ENCODE measurements around the gene PIKFYVE. TPM values are rescaled to one million over a fixed set of nuclear protein-coding genes. Genes with fewer than 3 reads are reported as not detected.
"Not testable (repeated sequence)": the region's sequence is repeated elsewhere in the genome, so short reads cannot be mapped to it uniquely, and the experiment has no call there.

The PIKFYVE gene
- total RNA-seq, 1 donor from 2014 or later, result 20.2 TPM

- intact Hi-C loops (cut with DNase I), result no loop called here
Measured at GRCh38 chr2:208354964-208355381, 88.9 kb downstream of the PIKFYVE start.

GRCh38 chr2:208356420-208356819 is 90.4 kb downstream of the PIKFYVE start:
- intact Hi-C loops (cut with DNase I); DNase-seq (ENCODE audit: low spot score): not testable (repeated sequence)

More at GRCh38 chr2:208354964-208355381, 88.9 kb downstream of the PIKFYVE start:
- no peak for DNase-seq (ENCODE audit: low spot score)

DNA sequence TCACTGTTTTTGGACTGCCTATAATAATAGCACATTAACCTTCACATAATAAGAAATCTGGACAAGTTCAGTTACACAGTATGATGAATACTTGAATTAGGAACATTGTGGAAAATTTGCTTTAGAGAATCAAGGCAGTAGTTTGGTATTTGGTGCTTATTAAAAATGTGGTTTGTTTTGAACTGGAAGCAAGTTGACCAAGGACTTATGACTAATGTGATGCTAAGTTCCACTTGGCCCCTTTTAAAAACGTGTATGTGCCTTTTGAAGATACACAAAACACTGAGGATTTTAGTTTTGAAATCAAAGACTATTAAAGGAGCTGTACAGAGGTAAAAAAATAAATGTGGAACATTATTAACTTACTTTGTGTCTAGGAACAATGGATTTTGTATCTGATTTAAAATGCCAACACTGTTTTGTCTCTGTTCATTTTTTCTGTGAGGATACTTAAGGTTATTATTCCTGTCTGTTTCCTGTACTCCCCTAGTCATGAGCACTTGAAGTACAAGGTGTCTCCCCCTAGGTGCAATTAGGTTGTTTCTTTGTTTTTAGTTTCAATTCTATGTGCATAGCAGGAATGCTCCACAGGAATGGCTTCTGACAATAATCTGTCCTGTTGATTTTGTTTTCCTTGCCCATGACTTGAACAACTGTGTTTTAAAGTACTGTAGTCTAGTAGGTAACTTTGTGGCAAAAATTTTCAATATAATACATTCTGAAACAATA is 91.0 kb downstream of the PIKFYVE start:
- intact Hi-C loops (cut with DNase I), result no loop called here
- no peak for DNase-seq (ENCODE audit: low spot score)

DNA sequence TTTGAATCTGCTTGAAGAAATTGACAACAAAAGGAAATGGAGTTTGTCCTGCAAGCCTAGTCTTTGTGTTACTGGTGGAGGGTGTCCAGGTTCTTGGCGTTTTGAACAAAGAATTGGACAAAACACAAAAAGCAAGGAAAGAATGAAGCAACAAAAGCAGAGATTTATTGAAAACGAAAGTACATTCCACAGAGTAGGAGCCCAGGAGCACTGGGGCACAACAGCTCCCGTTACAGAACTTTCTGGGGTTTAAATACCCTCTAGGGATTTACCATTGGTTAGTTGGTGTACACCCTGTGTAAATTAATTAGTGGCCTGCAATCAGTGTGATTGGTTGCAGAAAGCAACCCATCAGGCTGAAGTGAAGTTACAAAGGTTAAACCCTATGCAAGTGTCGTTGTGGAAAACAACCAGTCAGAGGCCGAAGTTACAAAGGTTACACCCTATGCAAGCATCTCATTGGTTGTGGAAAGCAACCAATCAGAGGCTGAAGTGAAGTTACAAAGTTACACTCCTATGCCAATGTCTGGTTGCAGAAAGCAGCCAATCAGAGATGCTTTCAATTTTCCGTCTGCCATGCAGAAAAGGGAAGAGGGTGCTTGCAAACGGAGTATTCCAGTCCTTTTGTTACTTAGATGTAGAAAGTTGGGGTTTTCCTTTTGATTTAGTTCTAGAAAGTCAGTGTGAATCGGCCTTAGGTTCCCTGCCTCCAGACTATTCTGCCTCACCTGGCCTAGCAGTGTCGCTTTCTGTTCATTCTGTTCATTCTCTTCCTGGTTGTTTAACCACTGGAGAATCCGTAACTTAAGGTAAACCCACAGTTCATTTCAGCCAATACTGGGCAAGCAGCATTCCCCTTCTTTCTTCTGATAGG is 92.9 kb downstream of the PIKFYVE start:
- intact Hi-C loops (cut with DNase I), result no loop called here
- DNase-seq (ENCODE audit: low spot score), result no peak

GRCh38 chr2:208359632-208359986 is 93.6 kb downstream of the PIKFYVE start:
- no peak for DNase-seq (ENCODE audit: low spot score)
- intact Hi-C loops (cut with DNase I), result no loop called here

DNA sequence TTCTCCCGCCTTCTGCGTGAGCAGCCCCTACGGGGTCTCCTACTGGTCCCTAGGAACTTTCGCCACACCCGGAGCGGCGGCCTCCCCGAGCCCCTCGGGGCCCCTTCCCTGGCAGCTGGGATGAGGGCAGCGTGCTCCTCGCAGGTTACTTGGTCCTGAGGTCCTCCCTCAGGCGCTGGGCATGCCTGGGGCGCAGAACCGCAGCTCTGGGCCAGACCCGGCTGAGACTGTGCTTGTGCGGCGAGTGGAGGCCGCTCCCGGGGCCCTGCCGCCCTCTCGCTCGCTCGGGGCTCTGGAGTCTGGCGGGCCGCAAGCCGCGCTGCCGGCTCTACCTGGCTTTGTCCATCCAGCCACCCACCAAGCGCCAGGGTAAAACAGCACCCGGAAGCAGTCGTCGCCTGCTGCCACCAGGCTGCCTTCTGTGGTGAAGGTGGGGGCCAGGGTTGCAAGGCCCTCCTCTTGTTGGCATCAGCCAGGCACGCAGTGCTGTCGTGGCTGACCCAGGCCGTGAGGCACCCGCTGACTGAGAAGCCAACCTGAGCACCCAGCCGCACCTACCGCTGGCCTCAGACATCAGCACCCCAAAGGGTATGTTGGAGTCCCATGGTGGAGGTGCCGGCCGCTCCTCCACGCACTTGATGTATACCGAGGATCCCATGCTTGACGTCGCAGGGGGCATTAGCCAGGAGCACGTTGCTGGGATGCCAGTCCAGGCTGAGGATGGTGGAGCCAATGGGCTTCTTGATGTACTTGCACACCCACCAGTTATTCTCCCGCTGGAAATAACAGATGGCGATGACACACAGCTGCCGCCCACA is 94.4 kb downstream of the PIKFYVE start:
- intact Hi-C loops (cut with DNase I), result no loop called here
- DNase-seq (ENCODE audit: low spot score), result no peak

DNA sequence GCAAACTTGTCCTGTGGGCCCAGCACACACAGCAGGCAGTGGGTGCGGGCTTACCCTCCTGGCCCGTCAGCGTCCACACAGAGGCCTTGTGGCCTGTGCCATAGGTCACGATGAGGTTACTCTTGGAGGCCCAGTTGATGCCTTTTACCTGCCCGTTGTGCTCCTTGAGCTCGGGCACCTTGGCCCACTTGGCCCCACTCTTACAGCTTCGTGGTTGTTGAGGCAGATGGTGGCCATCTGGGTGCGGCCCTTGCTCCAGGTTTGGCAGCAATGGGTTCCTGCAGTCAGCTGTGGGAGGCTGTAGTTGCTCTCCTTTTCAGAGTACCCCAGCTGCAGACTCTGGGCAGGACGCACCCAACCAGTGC is 95.0 kb downstream of the PIKFYVE start:
- intact Hi-C loops (cut with DNase I), result no loop called here
- DNase-seq (ENCODE audit: low spot score), result no peak

GRCh38 chr2:208363485-208363884 is 97.4 kb downstream of the PIKFYVE start:
- intact Hi-C loops (cut with DNase I), result no loop called here
- DNase-seq (ENCODE audit: low spot score), result no peak

DNA sequence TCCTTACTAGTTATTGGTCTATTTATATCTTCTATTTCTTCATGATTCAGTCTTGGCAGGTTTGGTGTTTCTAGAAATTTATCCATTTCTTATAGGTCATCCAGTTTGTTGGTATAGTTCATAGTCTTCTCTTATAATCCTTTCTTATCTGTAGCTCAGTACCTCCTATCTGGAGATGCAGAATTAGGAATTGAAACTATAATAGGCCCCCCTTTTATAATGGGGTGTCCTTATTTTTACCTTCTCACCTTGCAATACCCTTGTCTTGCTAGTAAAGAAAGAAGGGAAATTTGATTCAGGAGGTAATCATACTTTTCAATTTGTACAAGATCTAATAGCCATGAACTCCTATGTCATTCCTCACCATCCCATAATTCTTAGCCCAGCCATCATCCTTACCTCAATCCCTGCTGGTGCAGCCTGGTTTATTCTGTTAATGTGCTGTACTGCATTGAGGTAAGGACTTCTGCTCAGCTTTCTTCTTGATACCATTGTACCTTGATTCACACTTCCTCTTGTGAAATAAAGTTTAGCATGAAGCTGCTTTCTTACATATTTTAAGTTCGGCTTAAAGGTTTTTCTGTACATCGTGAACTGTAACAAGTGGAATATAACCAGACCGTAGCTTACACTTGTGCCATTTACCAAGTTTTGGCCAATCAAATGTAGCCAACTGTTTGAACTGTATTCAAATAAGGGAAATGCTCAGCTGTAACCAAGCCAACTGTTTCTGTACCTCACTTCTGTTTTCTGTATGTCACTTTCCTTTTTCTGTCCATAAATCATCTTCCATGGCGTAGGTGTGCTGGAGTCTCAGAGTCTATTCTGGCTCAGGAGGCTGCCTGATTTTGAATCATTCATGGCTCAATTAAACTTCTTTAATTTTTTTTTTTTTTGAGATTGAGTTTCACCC is 100.4 kb downstream of the PIKFYVE start:
- intact Hi-C loops (cut with DNase I), result no loop called here
- DNase-seq (ENCODE audit: low spot score), result no peak

DNA sequence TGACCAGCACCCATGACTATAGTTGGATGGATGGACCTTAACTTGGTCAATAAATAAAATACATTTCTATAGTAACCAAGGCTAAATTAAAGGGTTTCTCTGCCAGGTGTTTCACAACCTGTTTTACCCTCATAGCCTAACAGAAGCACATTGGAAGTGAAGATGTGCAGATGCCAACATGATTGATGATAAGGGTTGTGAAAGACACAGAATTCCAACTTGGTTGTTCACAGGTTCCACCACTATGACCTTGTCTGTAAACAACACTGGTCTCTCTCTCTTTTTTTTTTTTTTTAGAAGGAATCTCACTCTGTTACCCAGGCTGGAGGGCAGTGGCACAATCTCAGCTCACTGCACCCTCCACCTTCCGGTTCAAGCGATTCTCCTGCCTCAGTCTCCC is 103.0 kb downstream of the PIKFYVE start:
- intact Hi-C loops (cut with DNase I), result no loop called here
- no peak for DNase-seq (ENCODE audit: low spot score)

DNA sequence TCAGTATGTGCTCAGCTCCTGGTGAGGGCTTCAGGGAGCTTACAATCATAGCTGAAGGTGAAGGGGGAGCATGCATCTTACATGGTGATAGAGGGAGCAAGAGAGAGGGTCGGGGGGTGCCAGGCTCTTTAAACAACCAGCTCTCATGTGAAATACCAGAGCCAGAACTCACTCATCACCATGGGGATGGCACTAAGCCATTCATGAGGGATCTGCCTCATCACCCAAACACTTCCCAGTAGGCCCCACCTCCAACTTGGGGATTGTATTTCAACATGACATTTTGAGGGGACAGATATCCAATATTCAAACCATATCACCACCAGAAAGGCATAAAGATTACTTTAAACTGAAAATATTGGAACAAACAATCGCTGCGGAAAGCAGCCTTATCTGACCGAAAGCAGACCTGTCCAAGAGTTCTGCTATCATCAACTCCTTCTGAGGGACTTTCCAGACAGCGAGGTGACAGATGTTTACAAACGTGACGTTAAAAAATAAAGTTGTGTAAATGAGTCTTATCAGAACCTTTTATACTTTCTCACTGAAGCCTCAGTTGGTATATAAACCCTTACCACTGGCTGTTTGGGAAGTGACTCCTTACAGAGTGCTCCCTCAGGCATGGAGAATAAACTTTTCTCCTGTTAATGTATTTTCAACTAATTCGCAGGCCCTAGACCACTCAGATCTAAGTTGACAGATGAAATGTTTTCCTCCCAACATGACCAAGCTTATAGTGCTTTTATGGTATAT is 105.0 kb downstream of the PIKFYVE start:
- DNase-seq (ENCODE audit: low spot score), result no peak
- intact Hi-C loops (cut with DNase I), result no loop called here

DNA sequence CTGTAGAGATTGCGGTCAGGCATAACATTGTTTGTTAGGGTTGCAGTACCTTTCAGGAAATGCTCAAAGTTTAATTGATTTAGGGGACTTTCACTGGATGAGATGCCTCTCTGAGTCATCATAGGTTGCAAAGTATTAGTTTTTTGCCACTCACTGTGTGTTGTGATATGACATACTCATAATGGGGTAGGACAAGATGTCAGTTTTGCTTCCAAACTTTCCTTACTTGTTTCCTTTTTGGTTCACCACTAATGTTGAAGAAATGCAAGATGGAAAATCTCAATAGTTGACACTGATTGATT is 105.5 kb downstream of the PIKFYVE start:
- no peak for DNase-seq (ENCODE audit: low spot score)
- intact Hi-C loops (cut with DNase I), result no loop called here

GRCh38 chr2:208373460-208374089 is 107.5 kb downstream of the PIKFYVE start:
- DNase-seq (ENCODE audit: low spot score), result no peak
- intact Hi-C loops (cut with DNase I), result no loop called here

DNA sequence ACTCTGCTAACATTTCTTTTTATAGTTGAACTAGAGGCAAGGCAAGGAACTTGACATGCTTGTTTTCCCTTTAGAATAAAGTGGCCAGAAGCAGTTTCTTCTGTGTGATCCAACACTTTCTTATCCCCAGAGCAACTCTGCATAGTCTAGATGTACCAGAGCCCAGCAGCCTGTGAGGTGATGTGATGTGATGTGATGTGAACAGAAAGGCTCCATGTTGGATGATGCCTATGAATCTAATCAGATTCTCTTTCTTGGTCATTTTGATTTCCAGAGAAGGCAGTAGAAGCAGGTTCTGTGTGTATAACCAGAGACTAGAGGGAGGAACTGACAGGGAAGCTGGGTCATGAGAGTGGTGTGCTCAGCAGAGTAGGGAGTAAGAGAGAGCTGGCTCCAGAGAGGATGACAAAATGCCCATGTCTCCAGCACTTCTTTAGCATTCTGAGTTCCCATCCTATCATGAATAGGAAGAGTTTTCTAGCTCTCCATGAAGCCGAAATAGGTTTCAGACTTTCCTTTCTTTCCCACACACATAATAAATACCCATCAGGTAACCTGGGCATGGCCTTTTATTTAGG is 109.5 kb downstream of the PIKFYVE start:
- DNase-seq (ENCODE audit: low spot score), result no peak
- intact Hi-C loops (cut with DNase I), result no loop called here

DNA sequence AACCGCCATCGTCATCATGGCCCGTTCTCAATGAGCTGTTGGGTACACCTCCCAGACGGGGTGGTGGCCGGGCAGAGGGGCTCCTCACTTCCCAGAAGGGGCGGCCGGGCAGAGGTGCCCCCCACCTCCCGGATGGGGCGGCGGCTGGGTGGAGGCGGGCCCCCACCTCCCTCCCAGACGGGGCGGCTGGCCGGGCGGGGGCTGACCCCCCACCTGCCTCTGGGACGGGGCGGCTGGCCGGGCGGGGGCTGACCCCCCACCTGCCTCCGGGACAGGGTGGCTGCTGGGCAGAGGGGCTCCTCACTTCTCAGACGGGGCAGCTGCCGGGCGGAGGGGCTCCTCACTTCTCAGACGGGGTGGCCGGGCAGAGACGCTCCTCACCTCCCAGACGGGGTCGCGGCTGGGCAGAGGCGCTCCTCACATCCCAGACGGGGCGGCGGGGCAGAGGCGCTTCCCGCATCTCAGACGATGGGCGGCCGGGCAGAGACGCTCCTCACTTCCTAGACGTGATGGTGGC is 111.3 kb downstream of the PIKFYVE start:
- intact Hi-C loops (cut with DNase I); DNase-seq (ENCODE audit: low spot score): not testable (repeated sequence)

GRCh38 chr2:208379192-208379591 is 113.1 kb downstream of the PIKFYVE start:
- DNase-seq (ENCODE audit: low spot score), result no peak
- intact Hi-C loops (cut with DNase I), result no loop called here

DNA sequence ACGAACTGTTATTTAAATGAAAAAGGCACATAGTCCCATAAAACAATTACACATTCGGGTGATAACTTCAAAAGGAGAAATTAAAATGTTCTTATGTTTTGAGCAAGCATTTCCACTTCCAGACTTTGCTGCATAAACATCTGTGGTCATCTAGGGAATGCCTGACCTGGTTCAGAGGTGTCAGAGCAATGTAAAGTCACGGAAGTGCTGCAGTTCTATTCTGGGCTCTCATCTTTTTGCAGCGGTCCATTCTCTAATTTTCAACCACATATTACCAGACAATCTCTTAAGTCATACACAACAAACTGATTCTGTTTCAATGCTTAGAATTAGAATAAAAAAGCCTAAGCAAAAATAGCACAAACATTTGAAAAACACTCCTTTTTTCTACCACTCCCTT is 118.6 kb downstream of the PIKFYVE start:
- intact Hi-C loops (cut with DNase I), result no loop called here
- DNase-seq (ENCODE audit: low spot score), result no peak

- no peak for DNase-seq (ENCODE audit: low spot score)
- intact Hi-C loops (cut with DNase I), result no loop called here
Measured at GRCh38 chr2:208386541-208386940, 120.5 kb downstream of the PIKFYVE start.
